Hepatocyte (in vitro differentiated cells): ENCODE results near the gene TENM4.

Experiments used
- CTCF ChIP-seq: fragments of 200-600 bp; sonication (generic); IDR thresholded peaks from 2 replicates; pipeline ENCODE4 v1.5.1; 2016; ENCODE audit warnings: antibody characterized with exemption, mild to moderate bottlenecking; ENCODE audit not compliant: poor library complexity
- EZH2 ChIP-seq: fragments of 200-600 bp; sonication (generic); IDR thresholded peaks from 2 replicates; pipeline ENCODE4 v1.6.1; 2016; ENCODE audit warnings: antibody characterized with exemption, mild to moderate bottlenecking, borderline replicate concordance
- EZH2phosphoT487 ChIP-seq: fragments of 200-600 bp; sonication (generic); IDR thresholded peaks from one replicate; pipeline ENCODE4 v1.6.1; 2018; ENCODE audit warnings: antibody characterized with exemption, mild to moderate bottlenecking, low read depth, moderate library complexity; ENCODE audit not compliant: unreplicated experiment, severe bottlenecking

DNA sequence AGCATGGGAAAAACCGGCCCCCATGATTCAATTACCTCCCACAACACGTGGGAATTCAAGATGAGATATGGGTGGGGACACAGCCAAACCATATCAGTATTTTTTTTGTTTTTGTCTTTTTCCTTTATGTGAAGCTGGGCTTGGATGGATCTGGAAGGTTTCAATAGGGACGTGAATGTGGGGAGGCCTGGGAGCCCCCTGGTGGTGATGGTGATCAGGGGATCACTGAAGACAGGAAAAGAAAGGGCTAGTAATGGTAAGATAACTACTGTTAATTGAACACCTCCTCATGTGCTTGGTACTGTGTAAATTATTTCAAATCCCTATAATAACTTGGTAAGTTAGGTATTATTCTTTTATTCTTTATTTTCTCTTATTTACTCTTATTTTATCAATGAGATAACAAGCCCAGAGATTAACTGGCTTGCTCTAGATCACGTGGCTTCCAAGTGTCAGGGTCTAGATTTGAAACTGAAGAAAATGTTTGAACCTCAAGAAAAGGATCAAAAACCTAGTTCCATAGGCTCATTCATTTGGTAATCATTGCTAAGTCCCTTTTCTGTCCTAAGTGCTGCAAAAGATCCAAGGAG lies 364.2 kb downstream of the TENM4 start:
- TF ChIP-seq EZH2phosphoT487 (no peak), CTCF (peak; percentile 55), EZH2 (no peak)
